Uterus (tissue), 4 donors: ENCODE results near the gene CCL7. TPM values are rescaled to one million over a fixed set of nuclear protein-coding genes. Genes with fewer than 3 reads are reported as not detected.

Source experiments
- DNase-seq, 2 donors: peaks; one replicate each; pipeline ENCODE4 v3.0.0-alpha.2; 2019 to 2020
- H3K27ac ChIP-seq, 2 donors: fragments of 200-600 bp; sonication (generic); 1 replicate in 1 of 2; 2 replicates in 1 of 2; pipeline ENCODE4 v1.5.1; 2016 to 2018
- H3K27me3 ChIP-seq, 2 donors: fragments of 200-600 bp; sonication (generic); one replicate each; pipeline ENCODE4 v1.5.1; 2018 to 2019; ENCODE audit warnings: control low read depth in 1 of 2
- H3K36me3 ChIP-seq, 2 donors: fragments of 200-600 bp; sonication (generic); one replicate each; pipeline ENCODE4 v1.5.1; 2019; ENCODE audit warnings: control low read depth in 1 of 2
- H3K4me1 ChIP-seq, 2 donors: fragments of 200-600 bp; sonication (generic); one replicate each; pipeline ENCODE4 v1.5.1; 2018 to 2019; ENCODE audit warnings: control low read depth in 1 of 2
- H3K4me3 ChIP-seq, 2 donors: fragments of 200-600 bp; sonication (generic); 1 replicate in 1 of 2; 2 replicates in 1 of 2; pipeline ENCODE4 v1.5.1; 2018 to 2019; ENCODE audit warnings: mild to moderate bottlenecking in 1 of 2
- H3K9me3 ChIP-seq, 2 donors: fragments of 200-600 bp; sonication (generic); one replicate each; pipeline ENCODE4 v1.5.1; 2019; ENCODE audit warnings: control low read depth in 1 of 2
- POLR2A ChIP-seq, 2 donors: fragments of 450-650 bp; IDR thresholded peaks; one replicate each; pipeline ENCODE4 v1.6.1; 2016; ENCODE audit warnings: antibody characterized with exemption in 2 of 2, mild to moderate bottlenecking in 1 of 2, moderate library complexity in 1 of 2
- intact Hi-C: fragments of 100-400 bp; cut with DNase I; formaldehyde crosslinking; loops from one replicate; pipeline ENCODE4 v1.15.1; 2023; ENCODE audit warnings: low total_unique reads
- total RNA-seq, 4 donors: library from RNA; depleted of rRNA in 3 of 4; stranded (reverse); fragments of >200 nt in 3 of 4; gene quantifications; one replicate each; pipeline versions ENCODE4 v1.1.0 to v1.2.4, GENCODE V29; 2014 to 2023
- TF ChIP-seq, protein P1 (sequence below), 4 experiments: fragments of 200-600 bp in 2 of 4; fragments of 450-650 bp in 2 of 4; sonication (generic) in 2 of 4; IDR thresholded peaks; one replicate each; pipeline ENCODE4 v1.5.1; 2016 to 2019; ENCODE audit warnings: antibody characterized with exemption in 4 of 4, mild to moderate bottlenecking in 2 of 4, moderate library complexity in 1 of 4
- donor health status: DM: yes; HTN: yes; CAD: no.

The CCL7 gene
- total RNA-seq, 4 donors from 2014 or later = not detected

DNA sequence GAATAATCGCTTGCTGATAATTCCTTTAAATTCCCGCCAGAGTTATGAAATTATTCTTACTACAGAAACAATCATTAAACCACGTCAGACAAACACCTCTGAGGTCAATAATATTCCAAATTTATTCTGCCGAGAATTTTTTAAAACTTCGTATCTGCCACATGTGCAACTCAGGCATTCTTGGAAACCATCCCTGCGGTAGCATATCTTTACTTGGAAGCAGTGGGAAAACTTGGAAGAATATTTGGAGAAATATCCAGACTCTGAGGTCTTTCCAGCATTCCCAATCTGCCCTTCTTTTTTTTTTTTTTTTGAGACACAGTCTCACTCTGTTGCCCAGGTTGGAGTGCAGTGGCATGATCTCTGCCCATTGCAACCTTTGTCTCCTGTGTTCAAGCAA lies 13.6 kb downstream of the CCL7 start:
- TF ChIP-seq, protein P1, sequence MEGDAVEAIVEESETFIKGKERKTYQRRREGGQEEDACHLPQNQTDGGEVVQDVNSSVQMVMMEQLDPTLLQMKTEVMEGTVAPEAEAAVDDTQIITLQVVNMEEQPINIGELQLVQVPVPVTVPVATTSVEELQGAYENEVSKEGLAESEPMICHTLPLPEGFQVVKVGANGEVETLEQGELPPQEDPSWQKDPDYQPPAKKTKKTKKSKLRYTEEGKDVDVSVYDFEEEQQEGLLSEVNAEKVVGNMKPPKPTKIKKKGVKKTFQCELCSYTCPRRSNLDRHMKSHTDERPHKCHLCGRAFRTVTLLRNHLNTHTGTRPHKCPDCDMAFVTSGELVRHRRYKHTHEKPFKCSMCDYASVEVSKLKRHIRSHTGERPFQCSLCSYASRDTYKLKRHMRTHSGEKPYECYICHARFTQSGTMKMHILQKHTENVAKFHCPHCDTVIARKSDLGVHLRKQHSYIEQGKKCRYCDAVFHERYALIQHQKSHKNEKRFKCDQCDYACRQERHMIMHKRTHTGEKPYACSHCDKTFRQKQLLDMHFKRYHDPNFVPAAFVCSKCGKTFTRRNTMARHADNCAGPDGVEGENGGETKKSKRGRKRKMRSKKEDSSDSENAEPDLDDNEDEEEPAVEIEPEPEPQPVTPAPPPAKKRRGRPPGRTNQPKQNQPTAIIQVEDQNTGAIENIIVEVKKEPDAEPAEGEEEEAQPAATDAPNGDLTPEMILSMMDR (IDR thresholded peaks at IDR 0.05) = no peak
- no peak for TF ChIP-seq POLR2A (IDR thresholded peaks at IDR 0.05)
- Histone ChIP-seq H3K4me3 (no peak overlapping the region), H3K27me3 (no peaks in the 10 kb centered on the region), H3K4me1 (peaks cover 0 to 3% of the 10 kb centered on the region in 2 donors), H3K9me3 (no peaks in the 10 kb centered on the region), H3K36me3 (no peaks in the 10 kb centered on the region), H3K27ac (no peak overlapping the region)
- intact Hi-C loops = no loop called here
- DNase-seq = no peak

DNA sequence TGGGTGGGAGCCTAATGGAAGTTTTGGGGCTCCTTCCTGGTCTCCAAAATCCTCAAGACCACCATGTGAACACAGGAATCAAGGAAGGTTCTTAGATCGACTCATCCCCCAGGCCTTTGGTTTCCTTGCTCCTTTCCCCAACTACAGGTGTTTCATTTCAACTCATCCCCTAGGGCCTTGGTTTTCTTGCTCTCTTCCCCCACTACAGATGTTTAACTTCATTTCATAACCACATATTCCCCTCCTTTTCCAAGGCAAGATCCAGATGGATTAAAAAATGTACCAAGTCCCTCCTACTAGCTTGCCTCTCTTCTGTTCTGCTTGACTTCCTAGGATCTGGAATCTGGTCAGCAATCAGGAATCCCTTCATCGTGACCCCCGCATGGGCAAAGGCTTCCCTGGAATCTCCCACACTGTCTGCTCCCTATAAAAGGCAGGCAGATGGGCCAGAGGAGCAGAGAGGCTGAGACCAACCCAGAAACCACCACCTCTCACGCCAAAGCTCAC lies 15.3 kb downstream of the CCL7 start, which contains the start of gene CCL11:
Gene CCL11, plus strand, starts transcription at position 457 of the 507 bp plus-strand sequence. CDS start 67 bp downstream, outside the sequence.
- Histone ChIP-seq H3K27ac (peak within 1 kb of the TSS in 1 of 2 donors; percentile 55), H3K36me3 (no peaks in the 10 kb centered on the region), H3K27me3 (no peaks in the 10 kb centered on the region), H3K4me1 (peaks cover 0 to 3% of the 10 kb centered on the region in 2 donors), H3K9me3 (no peaks in the 10 kb centered on the region), H3K4me3 (no peak within 1 kb of the TSS)
- TF ChIP-seq POLR2A (IDR thresholded peaks at IDR 0.05) = no peak
- TF ChIP-seq, protein P1 (IDR thresholded peaks at IDR 0.05) = no peak
- DNase-seq = peak in 1 of 2 donors; percentile 19
- intact Hi-C loops = no loop called here

DNA sequence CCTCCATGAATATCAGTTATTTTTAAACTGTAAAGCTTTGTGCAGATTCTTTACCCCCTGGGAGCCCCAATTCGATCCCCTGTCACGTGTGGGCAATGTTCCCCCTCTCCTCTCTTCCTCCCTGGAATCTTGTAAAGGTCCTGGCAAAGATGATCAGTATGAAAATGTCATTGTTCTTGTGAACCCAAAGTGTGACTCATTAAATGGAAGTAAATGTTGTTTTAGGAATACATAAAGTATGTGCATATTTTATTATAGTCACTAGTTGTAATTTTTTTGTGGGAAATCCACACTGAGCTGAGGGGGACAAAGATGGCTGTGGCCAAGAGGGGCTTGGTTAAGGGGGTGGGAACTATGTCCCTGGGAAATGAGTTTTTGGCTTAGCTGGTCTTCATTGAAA lies 17.9 kb downstream of the CCL7 start:
- H3K27me3 ChIP-seq = no peaks in the 10 kb centered on the region
- intact Hi-C loops = no loop called here
- no peak for DNase-seq
- no peaks in the 10 kb centered on the region for H3K36me3 ChIP-seq
- no peaks in the 10 kb centered on the region for H3K9me3 ChIP-seq
- no peak overlapping the region for H3K27ac ChIP-seq
- H3K4me1 ChIP-seq = peaks cover 0 to 3% of the 10 kb centered on the region in 2 donors
- no peak overlapping the region for H3K4me3 ChIP-seq
- TF ChIP-seq, protein P1 (IDR thresholded peaks at IDR 0.05) = no peak
- TF ChIP-seq POLR2A (IDR thresholded peaks at IDR 0.05) = no peak

DNA sequence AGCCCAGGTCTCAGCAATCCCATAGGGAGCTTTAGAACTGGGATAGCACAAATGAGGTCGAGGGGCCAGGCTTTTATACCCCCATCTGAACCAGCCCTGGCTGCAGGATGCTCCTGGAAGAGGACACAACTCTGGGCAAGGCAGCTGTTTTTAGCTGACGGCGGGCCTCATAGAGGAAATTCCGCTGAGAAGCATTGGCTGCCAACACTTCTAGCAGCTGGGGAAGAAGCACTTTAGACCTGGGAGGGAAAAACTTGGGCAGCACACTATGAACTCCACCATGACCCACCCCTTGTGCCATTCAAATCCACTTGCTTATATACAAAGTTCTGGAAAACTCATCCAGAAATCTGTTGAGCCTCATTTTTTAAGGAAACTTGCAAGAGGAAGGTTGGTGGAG lies 20.6 kb downstream of the CCL7 start:
- H3K9me3 ChIP-seq = no peaks in the 10 kb centered on the region
- H3K4me1 ChIP-seq = no peaks in the 10 kb centered on the region
- intact Hi-C loops = no loop called here
- H3K27me3 ChIP-seq = no peaks in the 10 kb centered on the region
- no peaks in the 10 kb centered on the region for H3K36me3 ChIP-seq
- no peak overlapping the region for H3K4me3 ChIP-seq
- H3K27ac ChIP-seq = no peak overlapping the region
- TF ChIP-seq, protein P1 (IDR thresholded peaks at IDR 0.05) = no peak
- TF ChIP-seq POLR2A (IDR thresholded peaks at IDR 0.05) = no peak
- DNase-seq = no peak

DNA sequence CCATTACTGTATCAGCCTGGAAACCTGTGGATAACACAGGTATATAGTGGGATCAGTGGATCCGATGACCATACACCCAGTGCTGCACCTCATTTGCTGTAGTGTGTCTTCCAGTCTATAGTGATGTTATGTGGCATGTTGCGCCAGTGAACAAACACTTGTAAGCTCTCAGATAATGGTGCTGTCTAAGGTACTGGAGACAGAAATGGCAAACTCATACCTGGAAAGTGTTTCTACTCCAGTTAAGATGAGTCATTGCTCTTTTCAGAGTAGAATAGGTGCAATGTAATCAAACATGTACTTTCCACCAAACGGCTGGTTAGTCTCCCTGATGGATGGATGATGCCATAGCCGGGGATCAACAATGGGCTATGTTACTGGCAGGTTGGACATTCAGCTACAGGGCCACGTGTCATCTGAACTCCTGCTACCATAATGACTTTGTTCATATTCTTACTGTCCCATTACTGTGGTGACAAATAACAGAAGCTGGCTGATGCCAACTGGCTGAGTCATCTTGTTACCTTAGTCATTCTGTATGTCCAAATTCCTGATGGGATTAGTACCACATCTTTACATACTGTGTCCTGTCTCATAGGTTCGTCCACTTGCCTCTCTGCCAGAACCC lies 21.8 kb downstream of the CCL7 start:
- intact Hi-C loops = no loop called here
- no peaks in the 10 kb centered on the region for H3K27me3 ChIP-seq
- H3K4me1 ChIP-seq = no peaks in the 10 kb centered on the region
- no peaks in the 10 kb centered on the region for H3K9me3 ChIP-seq
- no peak overlapping the region for H3K27ac ChIP-seq
- DNase-seq = no peak
- TF ChIP-seq, protein P1 (IDR thresholded peaks at IDR 0.05) = no peak
- TF ChIP-seq POLR2A (IDR thresholded peaks at IDR 0.05) = no peak
- no peaks in the 10 kb centered on the region for H3K36me3 ChIP-seq
- H3K4me3 ChIP-seq = no peak overlapping the region
